ENCODE data around the gene METTL21A.

DNA sequence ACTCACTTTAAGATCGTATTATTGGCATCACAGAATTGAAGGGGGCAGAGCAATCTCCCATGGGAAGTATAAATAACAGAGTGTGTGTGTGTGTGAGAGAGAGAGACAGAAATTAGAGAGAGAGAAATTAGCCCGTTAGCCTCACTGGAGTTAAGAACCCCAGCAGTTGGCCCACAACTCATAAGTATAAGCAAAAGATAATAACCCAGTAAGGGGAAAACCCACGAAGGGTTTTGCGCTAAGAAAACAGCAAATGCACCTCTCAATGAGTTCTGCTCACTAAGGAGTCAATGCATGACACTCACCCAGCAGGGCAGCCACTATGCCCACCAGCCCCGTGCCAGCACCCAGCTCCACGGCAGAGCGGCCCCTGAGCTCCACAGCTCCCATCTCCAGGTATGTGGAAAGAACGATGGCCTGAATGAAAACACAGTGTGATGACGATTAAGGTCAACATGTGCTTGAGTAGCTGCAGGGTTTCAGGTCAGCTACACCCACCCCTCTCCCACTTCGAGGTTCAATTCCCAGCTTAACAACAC lies 3.6 kb downstream of the METTL21A start:
- TF ChIP-seq CTCF (IDR thresholded peaks at IDR 0.05) (no peak), POLR2A (IDR thresholded peaks at IDR 0.05) (no peak)

All from heart left ventricle (tissue), 13 donors.